Small intestine (tissue), 7 donors: ENCODE results near the gene GRIA4. TPM values are rescaled to one million over a fixed set of nuclear protein-coding genes. Genes with fewer than 3 reads are reported as not detected.
"Not testable (repeated sequence)": the region's sequence is repeated elsewhere in the genome, so short reads cannot be mapped to it uniquely, and the experiment has no call there.

Source experiments
- DNase-seq, 2 donors: peaks; one replicate each; pipeline versions ENCODE4 v3.0.0 to v3.0.0-alpha.2; 2013
- FAIRE-seq: peaks from 2 replicates; lab custom pipeline; 2012; peaks lifted over from hg19 to GRCh38; lab: Jason Lieb, UNC
- H3K27ac ChIP-seq, 3 donors: one replicate each; pipeline ENCODE4 v1.5.1; 2013; ENCODE audit warnings: low read length in 2 of 3, mild to moderate bottlenecking in 2 of 3, control low read depth in 1 of 3, inconsistent platforms in 1 of 3, low read depth in 1 of 3, moderate library complexity in 1 of 3
- H3K27me3 ChIP-seq, 3 donors: one replicate each; pipeline ENCODE4 v1.6.1; 2013; ENCODE audit warnings: low read length in 3 of 3, inconsistent platforms in 1 of 3; ENCODE audit not compliant: control insufficient read depth in 3 of 3, insufficient read depth in 3 of 3
- H3K36me3 ChIP-seq, 3 donors: one replicate each; pipeline ENCODE4 v1.6.1; 2013; ENCODE audit warnings: low read length in 3 of 3, inconsistent platforms in 1 of 3, low read depth in 1 of 3, mild to moderate bottlenecking in 1 of 3, moderate library complexity in 1 of 3; ENCODE audit not compliant: control insufficient read depth in 3 of 3, insufficient read depth in 2 of 3
- H3K4me1 ChIP-seq, 3 donors: one replicate each; pipeline ENCODE4 v1.6.1; 2013; ENCODE audit warnings: low read length in 2 of 3, inconsistent platforms in 1 of 3, low read depth in 1 of 3, mild to moderate bottlenecking in 1 of 3, moderate library complexity in 1 of 3; ENCODE audit not compliant: control insufficient read depth in 3 of 3, insufficient read depth in 2 of 3
- H3K4me3 ChIP-seq, 3 donors: one replicate each; pipeline ENCODE4 v1.5.1; 2013; ENCODE audit warnings: low read length in 3 of 3, control low read depth in 1 of 3, inconsistent platforms in 1 of 3, low read depth in 1 of 3, mild to moderate bottlenecking in 1 of 3, moderate library complexity in 1 of 3
- H3K9me3 ChIP-seq, 2 donors: one replicate each; pipeline ENCODE4 v1.6.1; 2013; ENCODE audit warnings: low read depth in 1 of 2, low read length in 1 of 2; ENCODE audit not compliant: control insufficient read depth in 2 of 2, insufficient read depth in 1 of 2
- WGBS, 3 donors: extraction: QIAGEN DNeasy Blood & Tissue Kit; methylation state at CpG; one replicate each; pipeline ENCODE4 v1.1.7; 2013; 5-methylcytosine and 5-hydroxymethylcytosine counted together
- polyA plus RNA-seq, 4 donors: library from polyadenylated mRNA; stranded (reverse) in 3 of 4; unstranded in 1 of 4; fragments of 200-250 nt in 3 of 4; fragments of 120-200 nt in 1 of 4; gene quantifications; one replicate each; pipeline versions ENCODE4 v1.2.1 to v1.2.3, GENCODE V29; 2013
- donor health status: healthy with polysubstance abuse.
- donor health status: control.
- donor health status: control.
- donor health status: Bipolar disorder and iron deficiency.
- donor health status: healthy.

The GRIA4 gene
- polyA plus RNA-seq, 4 donors = 0.34 to 22.9 TPM; not detected in 2

GRCh38 chr11:105863523-105863922 lies 253.7 kb downstream of the GRIA4 start:
- DNase-seq (no peak), FAIRE-seq (no peak)
- WGBS, 3 donors = 42 to 49% (median 43%) methylated on average over 3 of the region's 3 CpGs
- H3K9me3 ChIP-seq = no peaks in the 10 kb centered on the region
- no peaks in the 10 kb centered on the region for H3K27me3 ChIP-seq
- H3K36me3 ChIP-seq = no peaks in the 10 kb centered on the region
- H3K4me3 ChIP-seq = no peak overlapping the region
- no peak overlapping the region for H3K27ac ChIP-seq
- H3K4me1 ChIP-seq = no peaks in the 10 kb centered on the region

GRCh38 chr11:105867742-105868141 lies 257.9 kb downstream of the GRIA4 start:
- Histone ChIP-seq H3K27ac (no peak overlapping the region), H3K36me3 (no peaks in the 10 kb centered on the region), H3K4me3 (no peak overlapping the region), H3K9me3 (no peaks in the 10 kb centered on the region), H3K4me1 (no peaks in the 10 kb centered on the region), H3K27me3 (no peaks in the 10 kb centered on the region)
- no peak for DNase-seq
- WGBS, 3 donors = 43 to 67% (median 46%) methylated on average over 2 of the region's 2 CpGs
- FAIRE-seq = no peak

GRCh38 chr11:105868762-105869285 lies 259.0 kb downstream of the GRIA4 start:
- WGBS, 3 donors = 68 to 75% (median 73%) methylated on average over 4 of the region's 4 CpGs
- no peak for FAIRE-seq
- H3K36me3 ChIP-seq = no peaks in the 10 kb centered on the region

GRCh38 chr11:105870516-105871113 lies 260.7 kb downstream of the GRIA4 start:
- Histone ChIP-seq H3K27me3 (no peaks in the 10 kb centered on the region), H3K9me3 (no peaks in the 10 kb centered on the region), H3K27ac (no peak overlapping the region), H3K36me3 (no peaks in the 10 kb centered on the region), H3K4me3 (no peak overlapping the region), H3K4me1 (no peaks in the 10 kb centered on the region)
- WGBS, 3 donors = 71 to 76% (median 76%) methylated on average over 8 of the region's 8 CpGs
- FAIRE-seq (no peak), DNase-seq (no peak)

More at GRCh38 chr11:105868762-105869285, 259.0 kb downstream of the GRIA4 start:
- no peaks in the 10 kb centered on the region for H3K27me3 ChIP-seq
- no peak overlapping the region for H3K27ac ChIP-seq
- H3K9me3 ChIP-seq = no peaks in the 10 kb centered on the region
- no peak for DNase-seq
- H3K4me1 ChIP-seq = no peaks in the 10 kb centered on the region
- no peak overlapping the region for H3K4me3 ChIP-seq

- FAIRE-seq = no peak
- WGBS, 3 donors = 43 to 74% (median 57%) methylated on average over 3 of the region's 3 CpGs
- H3K36me3 ChIP-seq = no peaks in the 10 kb centered on the region
- H3K4me3 ChIP-seq = no peak overlapping the region
- peak in 1 of 2 donors; percentile 4 for DNase-seq
- H3K27me3 ChIP-seq = no peaks in the 10 kb centered on the region
- H3K9me3 ChIP-seq = no peaks in the 10 kb centered on the region
- H3K4me1 ChIP-seq = no peaks in the 10 kb centered on the region
- no peak overlapping the region for H3K27ac ChIP-seq
These were observed 268.6 kb downstream of the GRIA4 start for GRCh38 chr11:105878510-105878909.

GRCh38 chr11:105878927-105879326 lies 269.1 kb downstream of the GRIA4 start:
- H3K27ac ChIP-seq, DNase-seq, H3K27me3 ChIP-seq, H3K4me3 ChIP-seq, H3K4me1 ChIP-seq, FAIRE-seq, H3K36me3 ChIP-seq, H3K9me3 ChIP-seq: not testable (repeated sequence)
- WGBS, 3 donors = 49 to 76% (median 58%) methylated on average over 5 of the region's 5 CpGs

- H3K27ac ChIP-seq = no peak overlapping the region
- H3K4me1 ChIP-seq = no peaks in the 10 kb centered on the region
- H3K36me3 ChIP-seq = no peaks in the 10 kb centered on the region
- no peaks in the 10 kb centered on the region for H3K27me3 ChIP-seq
- FAIRE-seq (no peak), DNase-seq (no peak)
- no peaks in the 10 kb centered on the region for H3K9me3 ChIP-seq
- H3K4me3 ChIP-seq = no peak overlapping the region
These were observed 271.2 kb downstream of the GRIA4 start for GRCh38 chr11:105881027-105881426.

- no peaks in the 10 kb centered on the region for H3K36me3 ChIP-seq
- H3K27ac ChIP-seq = no peak overlapping the region
- WGBS, 3 donors = 26 to 60% (median 41%) methylated on average over 3 of the region's 3 CpGs
- no peak for DNase-seq
- no peaks in the 10 kb centered on the region for H3K4me1 ChIP-seq
- no peak for FAIRE-seq
- no peak overlapping the region for H3K4me3 ChIP-seq
- no peaks in the 10 kb centered on the region for H3K27me3 ChIP-seq
- H3K9me3 ChIP-seq = no peaks in the 10 kb centered on the region
These were observed 274.6 kb downstream of the GRIA4 start for GRCh38 chr11:105884436-105884835.

GRCh38 chr11:105891685-105892084 lies 281.8 kb downstream of the GRIA4 start:
- no peak for FAIRE-seq
- Histone ChIP-seq H3K4me3 (no peak overlapping the region), H3K9me3 (no peaks in the 10 kb centered on the region), H3K27me3 (no peaks in the 10 kb centered on the region), H3K27ac (no peak overlapping the region), H3K36me3 (no peaks in the 10 kb centered on the region), H3K4me1 (no peaks in the 10 kb centered on the region)
- WGBS, 3 donors = 22 to 62% (median 40%) methylated on average over 2 of the region's 2 CpGs
- DNase-seq = no peak
